Ishikawa (cell line): ENCODE data around the gene TRIP12.

Source experiments
- CEBPB ChIP-seq: IDR thresholded peaks from 2 replicates; pipeline ENCODE4 v1.6.1; 2012
- CREB1 ChIP-seq: IDR thresholded peaks from 2 replicates; pipeline ENCODE4 v1.6.1; 2012; ENCODE audit warnings: low read depth
- EGR1 ChIP-seq: IDR thresholded peaks from 2 replicates; pipeline ENCODE4 v1.6.1; 2012
- EP300 ChIP-seq: IDR thresholded peaks from 2 replicates; pipeline ENCODE4 v1.6.1; 2012; ENCODE audit warnings: borderline replicate concordance
- FOXM1 ChIP-seq: IDR thresholded peaks from 2 replicates; pipeline ENCODE4 v1.6.1; 2012; ENCODE audit warnings: low read depth, borderline replicate concordance
- MAX ChIP-seq: IDR thresholded peaks from 2 replicates; pipeline ENCODE4 v1.6.1; 2012
- NFIC ChIP-seq: IDR thresholded peaks from 2 replicates; pipeline ENCODE4 v1.6.1; 2012
- RAD21 ChIP-seq: IDR thresholded peaks from 2 replicates; pipeline ENCODE4 v1.6.1; 2012; ENCODE audit warnings: low read depth
- REST ChIP-seq: IDR thresholded peaks from 2 replicates; pipeline ENCODE4 v1.6.1; 2012; ENCODE audit warnings: low read depth, mild to moderate bottlenecking
- TAF1 ChIP-seq: IDR thresholded peaks from 2 replicates; pipeline ENCODE4 v1.6.1; 2012; ENCODE audit warnings: low read depth, mild to moderate bottlenecking
- TCF12 ChIP-seq: IDR thresholded peaks from 2 replicates; pipeline ENCODE4 v1.6.1; 2012; ENCODE audit warnings: low read depth
- TEAD4 ChIP-seq: IDR thresholded peaks from 2 replicates; pipeline ENCODE4 v1.6.1; 2012
- USF1 ChIP-seq: IDR thresholded peaks from 2 replicates; pipeline ENCODE4 v1.6.1; 2012
- YY1 ChIP-seq: IDR thresholded peaks from 2 replicates; pipeline ENCODE4 v1.6.1; 2012; ENCODE audit warnings: low read depth
- ZBTB7A ChIP-seq: IDR thresholded peaks from 2 replicates; pipeline ENCODE4 v1.6.1; 2012; ENCODE audit warnings: low read depth

Gene TRIP12

GRCh38 chr2:229740279-229740678 is 181.5 kb downstream of the TRIP12 start:
- TF ChIP-seq ZBTB7A: no peak
- no peak for TF ChIP-seq FOXM1
- no peak for TF ChIP-seq EP300
- TF ChIP-seq EGR1: no peak
- no peak for TF ChIP-seq TCF12
- no peak for TF ChIP-seq TAF1
- no peak for TF ChIP-seq USF1
- TF ChIP-seq CEBPB: no peak
- TF ChIP-seq MAX: no peak
- no peak for TF ChIP-seq RAD21
- no peak for TF ChIP-seq TEAD4

- TF ChIP-seq YY1: no peak
- TF ChIP-seq NFIC: no peak
- TF ChIP-seq REST: no peak
- TF ChIP-seq FOXM1: no peak
- no peak for TF ChIP-seq TCF12
- TF ChIP-seq ZBTB7A: no peak
- TF ChIP-seq RAD21: no peak
- no peak for TF ChIP-seq CEBPB
- TF ChIP-seq EP300: no peak
Measured at GRCh38 chr2:229738024-229738625, 183.7 kb downstream of the TRIP12 start.

GRCh38 chr2:229734410-229734809 is 187.4 kb downstream of the TRIP12 start:
- no peak for TF ChIP-seq TEAD4

GRCh38 chr2:229733611-229734245 is 188.1 kb downstream of the TRIP12 start:
- TF ChIP-seq EGR1 (no peak), TEAD4 (no peak), RAD21 (no peak), EP300 (no peak), ZBTB7A (no peak), CEBPB (no peak), USF1 (no peak), NFIC (no peak), FOXM1 (no peak), REST (no peak), MAX (no peak), YY1 (no peak), CREB1 (no peak), TAF1 (no peak)

- TF ChIP-seq RAD21: no peak
Measured at GRCh38 chr2:229732897-229733296, 188.9 kb downstream of the TRIP12 start.

- TF ChIP-seq TAF1 (no peak), USF1 (no peak), EP300 (no peak), YY1 (no peak), CEBPB (no peak), RAD21 (no peak), ZBTB7A (no peak), TEAD4 (no peak), EGR1 (no peak), TCF12 (no peak), REST (no peak), MAX (no peak)
Measured at GRCh38 chr2:229731916-229732315, 189.9 kb downstream of the TRIP12 start.
